ENCODE results near the gene CHMP2A.

The CHMP2A gene

DNA sequence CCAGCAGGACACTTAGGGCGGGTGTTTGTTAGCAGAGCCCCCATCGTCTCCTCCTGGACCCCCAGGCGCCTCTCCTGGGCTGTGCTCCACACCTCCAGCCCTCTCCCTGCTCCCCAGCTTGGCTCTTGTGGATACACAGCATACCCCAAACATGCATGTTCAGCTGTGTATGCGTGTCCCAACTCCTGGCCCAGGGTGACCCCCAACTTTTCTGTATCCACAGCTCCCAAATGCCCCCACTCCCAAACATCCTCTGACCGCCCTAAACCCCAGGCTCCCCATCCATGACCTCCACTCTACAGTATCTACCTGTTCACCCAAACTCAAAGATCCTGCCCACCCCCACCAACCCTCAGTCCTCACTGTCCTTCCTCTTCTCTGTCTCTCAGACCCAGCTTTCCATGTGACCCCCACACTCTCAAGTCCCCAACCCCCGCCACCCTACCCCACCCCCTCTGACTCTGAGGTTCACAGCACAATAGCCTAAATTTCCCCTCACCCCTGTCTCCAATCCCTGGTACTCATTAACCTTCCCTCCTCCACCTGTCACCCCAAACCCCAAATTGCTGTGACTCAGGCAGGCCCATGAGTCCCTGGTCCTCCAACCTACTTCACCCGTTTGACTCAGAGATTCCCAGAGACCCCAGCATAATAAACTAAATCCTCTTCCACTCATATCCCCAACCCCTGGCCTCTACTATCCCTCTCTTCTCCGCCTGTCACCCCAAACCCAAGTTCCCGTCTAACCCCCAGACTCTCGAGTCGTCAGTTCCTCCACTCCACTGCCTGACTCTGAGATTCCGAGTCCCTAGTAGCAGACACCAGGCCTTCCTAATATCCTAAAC is 2.5 kb upstream of the CHMP2A start:
- no peak for DNase-seq

DNA sequence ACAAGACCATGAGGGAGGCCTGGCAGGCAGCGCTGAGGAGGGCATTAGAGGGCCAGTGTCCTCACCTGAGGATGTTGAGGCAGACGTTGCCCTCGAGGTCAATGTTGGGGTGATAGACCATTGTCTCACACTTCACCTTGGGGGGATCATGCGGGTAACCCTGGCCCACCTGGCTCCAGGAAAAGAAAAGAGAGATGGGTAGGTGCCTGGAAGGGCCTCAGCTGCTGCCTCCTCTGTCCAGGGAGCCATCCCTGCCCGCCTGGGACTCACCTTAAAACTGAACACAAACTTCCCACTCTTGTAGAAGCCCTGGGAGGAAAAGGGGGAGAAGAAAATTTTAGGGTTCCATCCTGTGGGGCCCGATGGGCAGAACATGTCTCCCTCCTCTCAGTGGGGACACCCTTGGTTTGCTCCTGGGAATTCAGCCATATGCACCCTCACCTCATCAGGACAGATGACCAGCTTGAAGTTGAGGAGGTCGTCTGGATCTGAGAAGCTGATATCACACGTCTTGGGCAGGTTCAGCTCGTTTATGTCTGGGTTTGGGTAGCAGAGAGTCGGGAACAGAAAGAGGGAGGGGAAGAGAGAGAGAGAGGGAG is 1.8 kb upstream of the CHMP2A start:
- no peak for DNase-seq

DNA sequence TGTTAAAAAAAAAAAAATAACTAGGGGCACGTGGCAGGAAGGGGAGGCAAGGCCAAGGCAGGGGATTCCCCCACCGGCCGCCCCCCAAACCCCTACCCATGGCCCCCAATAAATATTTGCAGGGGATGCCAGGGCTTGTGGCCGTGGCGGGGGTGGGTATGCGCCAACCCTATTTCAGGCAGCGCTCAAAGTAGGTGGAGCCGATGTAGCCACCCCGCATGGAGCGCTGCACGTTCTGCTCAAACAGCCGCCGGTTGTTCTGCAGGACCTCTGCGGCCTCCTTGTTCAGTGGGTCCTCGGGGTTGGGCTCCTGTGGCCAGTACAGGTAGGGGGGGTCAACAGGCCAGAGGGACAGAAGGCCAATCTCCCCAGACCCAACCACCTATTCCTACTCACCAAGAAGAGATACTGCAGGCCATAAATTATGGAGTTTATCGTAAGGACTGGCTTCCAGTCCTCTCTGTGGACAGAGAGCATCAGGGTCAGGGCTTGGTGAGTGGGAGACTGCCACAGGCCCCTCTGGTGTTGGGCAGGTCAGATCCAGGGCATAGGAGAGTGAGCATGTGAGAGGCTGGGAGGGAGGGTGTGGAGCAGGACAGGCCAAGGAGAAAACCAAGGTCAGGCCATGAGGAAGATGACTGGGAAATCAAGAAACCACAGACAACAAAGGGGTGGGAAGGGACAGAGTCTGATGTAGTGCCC is 1.2 kb upstream of the CHMP2A start:
- DNase-seq: no peak

- DNase-seq: no peak
Measured at GRCh38 chr19:58555369-58555885, 522 bp upstream of the CHMP2A start.

DNA sequence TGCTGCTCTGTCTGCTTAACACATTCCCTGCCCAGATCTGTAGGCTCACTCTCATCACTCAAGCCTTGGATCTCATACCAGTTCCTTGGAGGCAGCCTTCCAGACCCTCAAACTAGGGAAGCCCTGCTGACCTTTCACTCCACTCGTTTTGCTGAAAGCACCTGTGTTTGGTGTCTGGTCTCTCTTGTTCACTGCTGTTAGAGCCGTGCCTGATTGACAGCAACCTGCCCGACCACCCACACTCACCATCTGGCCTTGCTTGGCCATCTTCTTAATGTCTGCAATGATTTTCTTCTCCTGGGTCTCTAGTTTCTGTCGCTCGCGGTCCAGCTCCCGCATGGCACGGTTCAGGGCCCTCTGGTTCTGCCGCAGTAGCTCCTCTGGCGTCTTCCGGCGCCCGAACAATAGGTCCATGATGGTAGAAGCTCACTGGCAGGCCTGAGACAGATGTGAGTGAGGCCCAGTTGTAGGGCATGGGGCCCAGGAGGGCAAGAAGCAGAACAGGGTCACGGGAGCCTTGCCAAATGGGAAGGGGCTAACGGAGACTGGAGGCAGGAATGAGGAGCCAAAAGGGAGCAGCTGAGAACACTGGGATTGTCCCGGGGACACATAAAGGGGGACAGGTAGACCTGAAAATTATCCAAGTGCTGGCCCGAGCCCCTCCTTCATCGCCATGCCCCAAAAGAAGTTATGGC is 959 bp downstream of the CHMP2A start:
- DNase-seq: no peak

- DNase-seq: no peak
Measured at GRCh38 chr19:58552655-58553054, 2.2 kb downstream of the CHMP2A start.

- no peak for DNase-seq
Measured at GRCh38 chr19:58551577-58552471, 3.1 kb downstream of the CHMP2A start.

DNA sequence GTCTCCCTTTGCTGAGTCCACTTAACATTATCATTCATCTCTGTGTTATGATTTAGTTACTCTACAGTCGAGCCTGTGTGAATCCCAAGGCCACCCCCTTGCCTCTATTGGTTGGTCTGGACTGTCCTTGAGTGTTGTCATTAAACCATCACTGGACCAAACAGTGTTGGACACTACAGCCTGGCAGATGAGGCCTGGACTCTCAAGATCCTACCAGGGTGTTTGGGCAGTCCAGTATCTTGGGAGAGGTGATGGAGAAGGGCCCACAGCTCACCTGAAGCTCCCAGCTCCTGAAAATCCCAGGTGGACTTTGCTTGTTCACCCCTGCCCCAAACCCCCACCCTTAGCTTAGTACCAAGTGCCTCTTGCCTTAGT is 3.8 kb downstream of the CHMP2A start:
- no peak for DNase-seq

DNA sequence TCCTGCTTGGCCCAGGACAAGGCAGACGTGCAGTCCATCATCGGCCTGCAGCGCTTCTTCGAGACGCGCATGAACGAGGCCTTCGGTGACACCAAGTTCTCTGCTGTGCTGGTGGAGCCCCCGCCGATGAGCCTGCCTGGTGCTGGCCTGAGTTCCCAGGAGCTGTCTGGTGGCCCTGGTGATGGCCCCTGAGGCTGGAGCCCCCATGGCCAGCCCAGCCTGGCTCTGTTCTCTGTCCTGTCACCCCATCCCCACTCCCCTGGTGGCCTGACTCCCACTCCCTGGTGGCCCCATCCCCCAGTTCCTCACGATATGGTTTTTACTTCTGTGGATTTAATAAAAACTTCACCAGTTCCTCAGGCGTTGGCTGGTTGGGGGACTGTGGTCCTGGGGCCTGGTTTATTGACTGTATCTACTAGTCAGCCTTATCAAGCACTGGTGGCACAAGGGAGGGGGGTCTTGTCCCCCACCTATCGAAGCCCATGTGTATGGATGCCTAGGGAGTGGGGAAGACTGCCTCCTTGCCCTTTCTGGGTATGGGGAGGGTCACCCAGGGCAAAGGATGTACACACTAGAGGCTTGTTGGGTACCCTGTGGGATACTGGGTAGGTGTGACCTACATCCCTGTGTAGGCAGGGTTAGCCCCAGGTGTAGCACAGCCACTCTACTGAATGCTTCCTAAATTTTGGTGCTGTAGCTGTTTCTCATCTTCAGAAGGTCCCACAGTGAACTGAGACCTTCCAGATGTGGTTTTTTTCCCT is 4.4 kb downstream of the CHMP2A start:
- DNase-seq: no peak

DNA sequence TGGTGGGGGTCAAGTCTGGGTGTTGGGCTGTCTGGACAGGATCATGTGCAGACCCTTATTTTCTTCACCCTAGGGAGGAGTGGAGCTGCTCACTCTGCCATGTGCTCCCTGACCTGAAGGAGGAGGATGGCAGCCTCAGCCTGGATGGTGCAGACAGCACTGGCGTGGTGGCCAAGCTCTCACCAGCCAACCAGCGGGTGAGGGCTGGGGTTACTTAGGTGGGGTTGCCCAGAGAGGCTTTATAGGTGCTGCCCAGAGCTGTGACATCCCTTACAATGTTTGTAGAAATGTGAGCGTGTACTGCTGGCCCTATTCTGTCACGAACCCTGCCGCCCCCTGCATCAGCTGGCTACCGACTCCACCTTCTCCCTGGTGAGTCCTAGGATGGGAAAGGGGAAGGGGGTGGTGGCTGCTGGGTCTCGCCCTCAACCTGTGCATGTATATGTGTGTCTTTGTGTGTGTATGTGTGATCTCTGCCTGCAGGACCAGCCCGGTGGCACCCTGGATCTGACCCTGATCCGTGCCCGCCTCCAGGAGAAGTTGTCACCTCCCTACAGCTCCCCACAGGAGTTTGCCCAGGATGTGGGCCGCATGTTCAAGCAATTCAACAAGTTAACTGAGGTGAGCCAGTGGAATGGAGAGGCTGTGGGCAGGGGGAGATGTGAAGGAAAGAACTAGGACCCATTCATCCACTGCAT is 5.1 kb downstream of the CHMP2A start:
- DNase-seq: no peak

GRCh38 chr19:58548859-58549663 is 5.8 kb downstream of the CHMP2A start:
- DNase-seq: no peak

DNA sequence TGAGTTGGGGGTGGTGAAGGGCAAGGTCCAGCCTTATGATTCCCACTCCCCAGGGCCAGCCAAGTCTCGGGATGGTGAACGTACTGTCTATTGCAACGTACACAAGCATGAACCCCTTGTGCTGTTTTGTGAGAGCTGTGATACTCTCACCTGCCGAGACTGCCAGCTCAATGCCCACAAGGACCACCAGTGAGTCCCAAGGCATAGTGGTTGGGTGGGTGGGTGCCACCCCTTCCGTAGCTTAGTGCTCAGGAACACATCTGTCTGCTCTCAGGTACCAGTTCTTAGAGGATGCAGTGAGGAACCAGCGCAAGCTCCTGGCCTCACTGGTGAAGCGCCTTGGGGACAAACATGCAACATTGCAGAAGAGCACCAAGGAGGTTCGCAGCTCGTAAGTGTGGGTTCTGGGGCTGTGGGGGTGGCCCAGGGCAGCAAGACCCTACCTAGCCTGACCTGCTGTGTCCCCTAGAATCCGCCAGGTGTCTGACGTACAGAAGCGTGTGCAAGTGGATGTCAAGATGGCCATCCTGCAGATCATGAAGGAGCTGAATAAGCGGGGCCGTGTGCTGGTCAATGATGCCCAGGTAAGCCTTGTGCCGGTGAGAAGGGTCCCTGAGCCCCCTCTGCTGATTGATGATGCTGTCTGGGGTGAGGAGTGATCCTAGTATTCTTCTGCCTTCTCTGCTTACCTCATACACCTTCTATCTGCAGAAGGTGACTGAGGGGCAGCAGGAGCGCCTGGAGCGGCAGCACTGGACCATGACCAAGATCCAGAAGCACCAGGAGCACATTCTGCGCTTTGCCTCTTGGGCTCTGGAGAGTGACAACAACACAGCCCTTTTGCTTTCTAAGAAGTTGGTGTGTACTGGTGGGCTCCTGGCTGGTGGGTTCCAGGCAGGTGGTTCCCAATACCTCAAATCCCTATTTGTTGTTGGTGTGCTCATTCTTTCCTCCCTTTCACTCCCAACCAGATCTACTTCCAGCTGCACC is 7.3 kb downstream of the CHMP2A start:
- no peak for DNase-seq

DNA sequence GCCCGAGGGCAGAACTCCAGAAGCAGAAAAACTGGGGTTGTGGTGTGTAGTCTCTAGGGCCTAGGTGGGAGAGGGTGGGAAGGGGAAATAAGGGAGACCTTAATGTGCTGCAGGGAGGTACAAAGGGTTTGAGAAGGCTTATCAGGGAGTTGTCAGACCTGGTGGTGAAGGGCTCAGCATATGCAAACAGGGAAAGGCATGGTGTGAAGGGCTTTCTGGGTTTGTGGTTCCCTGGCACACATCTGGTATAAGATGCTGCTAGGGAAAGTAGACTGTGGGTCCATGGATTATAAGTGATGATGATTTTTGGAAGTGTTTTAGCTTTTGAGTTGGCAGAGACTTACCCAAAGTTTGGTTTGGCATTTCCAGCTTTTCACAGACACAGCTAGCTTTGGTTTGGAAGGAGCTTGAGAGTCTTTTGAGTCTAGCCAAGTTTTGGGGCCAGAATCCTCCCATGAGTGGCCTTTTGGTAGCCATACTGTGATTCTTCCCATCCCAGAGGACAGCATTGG is 8.8 kb downstream of the CHMP2A start:
- DNase-seq: no peak

GRCh38 chr19:58545286-58546018 is 9.5 kb downstream of the CHMP2A start:
- no peak for DNase-seq

DNA sequence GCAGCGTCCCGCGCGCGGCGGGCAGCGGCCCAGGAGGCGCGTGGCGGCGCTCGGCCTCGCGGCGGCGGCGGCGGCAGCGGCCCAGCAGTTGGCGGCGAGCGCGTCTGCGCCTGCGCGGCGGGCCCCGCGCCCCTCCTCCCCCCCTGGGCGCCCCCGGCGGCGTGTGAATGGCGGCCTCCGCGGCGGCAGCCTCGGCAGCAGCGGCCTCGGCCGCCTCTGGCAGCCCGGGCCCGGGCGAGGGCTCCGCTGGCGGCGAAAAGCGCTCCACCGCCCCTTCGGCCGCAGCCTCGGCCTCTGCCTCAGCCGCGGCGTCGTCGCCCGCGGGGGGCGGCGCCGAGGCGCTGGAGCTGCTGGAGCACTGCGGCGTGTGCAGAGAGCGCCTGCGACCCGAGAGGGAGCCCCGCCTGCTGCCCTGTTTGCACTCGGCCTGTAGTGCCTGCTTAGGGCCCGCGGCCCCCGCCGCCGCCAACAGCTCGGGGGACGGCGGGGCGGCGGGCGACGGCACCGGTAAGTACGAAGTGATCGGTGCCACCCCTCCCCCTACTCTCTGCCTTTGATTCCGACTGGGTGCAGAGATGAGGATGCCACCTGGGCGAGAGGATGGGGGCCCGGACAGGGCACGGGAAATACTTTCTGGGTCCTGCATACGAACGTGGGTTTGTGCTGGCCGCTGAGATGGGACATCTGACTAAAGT is 10.2 kb downstream of the CHMP2A start:
- no peak for DNase-seq

- peak; percentile 98 for DNase-seq
Measured at GRCh38 chr19:58543826-58544590, 10.9 kb downstream of the CHMP2A start, which contains the start of gene TRIM28. TRIM28 (plus strand) TSS chr19:58544064; CDS start chr19:58544758, 694 bp downstream.

All from right kidney (tissue), 1 donor.